ENCODE data around the gene ADRB2. TPM values are rescaled to one million over a fixed set of nuclear protein-coding genes. Genes with fewer than 3 reads are reported as not detected.

Gene ADRB2
- total RNA-seq, 1 experiment from 2014 or later, result 1.0 TPM

- no peak for ATAC-seq
- Histone ChIP-seq H3K36me3 (ENCODE audit: control insufficient read depth, insufficient read depth, low read length) (no peaks in the 10 kb centered on the region), H3K9me3 (ENCODE audit: control insufficient read depth, insufficient read depth, low read depth, low read length) (no peaks in the 10 kb centered on the region), H3K4me1 (ENCODE audit: control insufficient read depth, insufficient read depth, low read length) (no peaks in the 10 kb centered on the region), H3K4me3 (ENCODE audit: low read depth in 2 of 2, low read length in 2 of 2) (no peak overlapping the region), H3K27me3 (ENCODE audit: control insufficient read depth, insufficient read depth, low read length) (no peaks in the 10 kb centered on the region), H3K27ac (ENCODE audit: low read length) (no peak overlapping the region)
- in situ Hi-C loops (cut with HindIII; ENCODE audit: low pct_unique_long_range_greater_than_20kb, low sequenced_read_pairs), result no loop called here
- no peak for DNase-seq (ENCODE audit: low read depth, low spot score)
- TF ChIP-seq CTCF (IDR thresholded peaks at IDR 0.05) (no peak), SIN3A (IDR thresholded peaks at IDR 0.05; ENCODE audit: borderline replicate concordance, insufficient read depth, low read depth, low read length) (no peak), POLR2AphosphoS5 (IDR thresholded peaks at IDR 0.05; ENCODE audit: low read depth, low read length) (no peak), TCF7L2 (IDR thresholded peaks at IDR 0.05; ENCODE audit: low read depth, low read length) (no peak), REST (IDR thresholded peaks at IDR 0.05; ENCODE audit: insufficient read depth in 1 of 2, low read depth in 2 of 2, low read length in 1 of 2) (no peak)
- ChIA-PET POLR2A (no interaction called here), CTCF (no interaction called here)
- intact Hi-C loops (cut with micrococcal nuclease; ENCODE audit: unreplicated experiment), result no loop called here
- BruUV-seq (replicated peaks), result no TSS peak
These were observed 13.5 kb downstream of the ADRB2 start for GRCh38 chr5:148839960-148840359.

GRCh38 chr5:148840531-148840930 is 14.1 kb downstream of the ADRB2 start:
- POLR2A ChIA-PET, result no interaction called here
- no peak overlapping the region for H3K27ac ChIP-seq (ENCODE audit: low read length)
- intact Hi-C loops (cut with micrococcal nuclease; ENCODE audit: unreplicated experiment), result no loop called here
- BruUV-seq (replicated peaks), result no TSS peak
- in situ Hi-C loops (cut with HindIII; ENCODE audit: low pct_unique_long_range_greater_than_20kb, low sequenced_read_pairs), result no loop called here
- no peak overlapping the region for H3K4me3 ChIP-seq (ENCODE audit: low read depth in 2 of 2, low read length in 2 of 2)
- H3K36me3 ChIP-seq (ENCODE audit: control insufficient read depth, insufficient read depth, low read length), result no peaks in the 10 kb centered on the region
- CTCF ChIA-PET, result no interaction called here
- no peaks in the 10 kb centered on the region for H3K9me3 ChIP-seq (ENCODE audit: control insufficient read depth, insufficient read depth, low read depth, low read length)
- TF ChIP-seq SIN3A (IDR thresholded peaks at IDR 0.05; ENCODE audit: borderline replicate concordance, insufficient read depth, low read depth, low read length), result no peak
- TF ChIP-seq CTCF (IDR thresholded peaks at IDR 0.05), result no peak
- no peak for TF ChIP-seq TCF7L2 (IDR thresholded peaks at IDR 0.05; ENCODE audit: low read depth, low read length)
- no peak for TF ChIP-seq POLR2AphosphoS5 (IDR thresholded peaks at IDR 0.05; ENCODE audit: low read depth, low read length)
- TF ChIP-seq REST (IDR thresholded peaks at IDR 0.05; ENCODE audit: insufficient read depth in 1 of 2, low read depth in 2 of 2, low read length in 1 of 2), result no peak
- ATAC-seq (no peak), DNase-seq (ENCODE audit: low read depth, low spot score) (no peak)
- H3K27me3 ChIP-seq (ENCODE audit: control insufficient read depth, insufficient read depth, low read length), result no peaks in the 10 kb centered on the region
- no peaks in the 10 kb centered on the region for H3K4me1 ChIP-seq (ENCODE audit: control insufficient read depth, insufficient read depth, low read length)

Data from Panc1 (cell line).